ENCODE results near the gene UBASH3A. TPM values are rescaled to one million over a fixed set of nuclear protein-coding genes. Genes with fewer than 3 reads are reported as not detected.
"Not testable (repeated sequence)": the region's sequence is repeated elsewhere in the genome, so short reads cannot be mapped to it uniquely, and the experiment has no call there.

Gene UBASH3A
- total RNA-seq, 1 donor from 2014 or later, result 1.5 TPM

GRCh38 chr21:42467140-42467983, 63.7 kb downstream of the UBASH3A start:
- intact Hi-C loops (cut with DNase I), result no loop called here
- DNase-seq, result no peak
- H3K4me3 ChIP-seq, result no peak overlapping the region
- H3K27ac ChIP-seq, result no peak overlapping the region
- H3K9me3 ChIP-seq, result no peaks in the 10 kb centered on the region
- H3K27me3 ChIP-seq, result no peaks in the 10 kb centered on the region
- peaks cover 14% of the 10 kb centered on the region for H3K4me1 ChIP-seq
- no peaks in the 10 kb centered on the region for H3K36me3 ChIP-seq
- peak; percentile 40 for ATAC-seq
- TF ChIP-seq CTCF (IDR thresholded peaks at IDR 0.05), result peak; percentile 23

DNA sequence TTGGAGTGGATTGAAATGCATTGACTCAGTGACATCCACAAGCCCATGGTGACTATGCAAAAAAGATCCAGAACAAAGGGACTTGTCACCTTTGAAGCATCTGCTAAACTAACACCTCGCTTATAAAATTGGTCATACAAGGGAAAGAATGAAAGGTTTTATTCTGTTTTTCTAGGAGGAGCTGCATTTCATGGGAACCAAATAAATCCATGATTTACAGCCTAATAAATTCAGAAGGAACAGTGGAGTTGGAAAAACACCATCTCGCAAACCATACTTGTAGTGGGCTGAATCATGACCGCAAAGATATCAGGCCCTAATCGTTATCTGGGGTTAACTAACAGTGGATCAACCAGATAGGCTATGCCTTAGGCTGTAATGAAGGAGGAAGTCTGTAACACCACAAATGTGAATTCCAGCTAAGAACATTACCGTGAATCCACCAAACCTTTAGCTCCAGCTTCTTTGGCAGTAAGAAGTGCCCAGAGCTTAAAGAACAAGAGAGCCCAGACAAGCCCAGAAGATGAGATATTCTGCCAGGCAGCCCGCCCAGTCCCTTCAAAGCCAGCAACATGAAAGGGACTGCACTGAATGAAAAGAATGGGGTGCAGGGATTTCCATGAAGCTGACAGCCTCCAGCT, 64.9 kb downstream of the UBASH3A start:
- peaks cover 14% of the 10 kb centered on the region for H3K4me1 ChIP-seq
- H3K36me3 ChIP-seq, result no peaks in the 10 kb centered on the region
- no peak overlapping the region for H3K4me3 ChIP-seq
- ATAC-seq, result no peak
- H3K9me3 ChIP-seq, result no peaks in the 10 kb centered on the region
- intact Hi-C loops (cut with DNase I), result no loop called here
- TF ChIP-seq CTCF (IDR thresholded peaks at IDR 0.05), result no peak
- H3K27ac ChIP-seq, result no peak overlapping the region
- H3K27me3 ChIP-seq, result no peaks in the 10 kb centered on the region
- no peak for DNase-seq

GRCh38 chr21:42469272-42469671, 65.6 kb downstream of the UBASH3A start:
- H3K4me3 ChIP-seq, result no peak overlapping the region
- H3K36me3 ChIP-seq, result no peaks in the 10 kb centered on the region
- ATAC-seq, result no peak
- intact Hi-C loops (cut with DNase I), result no loop called here
- H3K27me3 ChIP-seq, result no peaks in the 10 kb centered on the region
- no peaks in the 10 kb centered on the region for H3K9me3 ChIP-seq
- TF ChIP-seq CTCF (IDR thresholded peaks at IDR 0.05), result no peak
- H3K27ac ChIP-seq, result no peak overlapping the region
- no peak for DNase-seq
- H3K4me1 ChIP-seq, result peaks cover 19% of the 10 kb centered on the region

DNA sequence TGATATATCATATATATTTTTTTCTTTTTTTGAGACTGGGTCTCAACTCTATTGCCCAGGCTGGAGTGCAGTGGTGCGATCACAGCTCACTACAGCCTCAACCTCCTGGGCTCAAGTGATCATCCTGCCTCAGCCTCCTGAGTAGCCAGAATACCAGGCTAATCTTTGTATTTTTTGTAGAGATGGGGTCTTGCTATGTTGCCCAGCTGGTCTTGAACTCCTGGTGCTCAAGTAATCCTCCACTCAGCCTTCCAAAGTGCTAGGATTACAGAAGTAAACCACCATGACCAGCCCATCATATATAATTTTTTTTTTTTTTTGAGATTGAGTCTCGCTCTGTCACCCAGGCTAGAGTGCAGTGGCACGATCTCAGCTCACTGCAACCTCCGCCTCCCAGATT, 66.0 kb downstream of the UBASH3A start:
- intact Hi-C loops (cut with DNase I), result not testable (repeated sequence)

DNA sequence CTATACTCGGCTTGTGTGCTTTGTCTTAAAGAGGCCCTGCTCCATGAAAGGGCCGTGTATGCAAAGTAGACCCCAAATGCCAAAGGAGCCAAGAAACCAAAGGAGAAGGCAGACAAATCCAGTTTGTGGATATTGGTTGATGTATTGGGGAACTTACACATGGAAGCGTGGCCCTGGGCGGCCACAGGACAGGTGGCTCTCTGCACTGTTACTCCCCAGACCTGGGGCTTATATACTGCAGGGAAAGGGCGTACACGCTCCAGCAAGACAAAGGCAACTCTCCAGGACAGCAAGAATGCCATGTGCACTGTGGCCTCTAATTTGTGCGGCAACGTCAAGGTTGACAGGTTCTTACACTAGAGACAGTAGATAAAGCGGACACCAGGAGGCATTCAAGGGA, 67.5 kb downstream of the UBASH3A start:
- DNase-seq (no peak), ATAC-seq (no peak)
- no peak overlapping the region for H3K4me3 ChIP-seq
- intact Hi-C loops (cut with DNase I), result no loop called here
- H3K27ac ChIP-seq, result no peak overlapping the region
- no peak for TF ChIP-seq CTCF (IDR thresholded peaks at IDR 0.05)
- H3K9me3 ChIP-seq, result no peaks in the 10 kb centered on the region
- H3K36me3 ChIP-seq, result no peaks in the 10 kb centered on the region
- H3K4me1 ChIP-seq, result peaks cover 8% of the 10 kb centered on the region
- H3K27me3 ChIP-seq, result no peaks in the 10 kb centered on the region

More for the DNA sequence above, 66.0 kb downstream of the UBASH3A start:
- H3K4me1 ChIP-seq, result peaks cover 19% of the 10 kb centered on the region
- not testable (repeated sequence) for ATAC-seq, H3K27ac ChIP-seq, H3K27me3 ChIP-seq, H3K9me3 ChIP-seq, DNase-seq, H3K4me3 ChIP-seq, H3K36me3 ChIP-seq

GRCh38 chr21:42471716-42472330, 68.1 kb downstream of the UBASH3A start:
- no peak overlapping the region for H3K4me3 ChIP-seq
- H3K4me1 ChIP-seq, result peaks cover 5% of the 10 kb centered on the region
- no peak for ATAC-seq
- H3K9me3 ChIP-seq, result no peaks in the 10 kb centered on the region
- no peaks in the 10 kb centered on the region for H3K36me3 ChIP-seq
- no peak for TF ChIP-seq CTCF (IDR thresholded peaks at IDR 0.05)
- no peak for DNase-seq
- H3K27me3 ChIP-seq, result no peaks in the 10 kb centered on the region
- intact Hi-C loops (cut with DNase I), result no loop called here
- H3K27ac ChIP-seq, result no peak overlapping the region

Data from upper lobe of right lung (tissue), 1 donor.